Activated CD8-positive, alpha-beta T cell treated with anti-CD3 and anti-CD28 coated beads for 36 hours (primary cell): ENCODE data around the gene MOB3B. TPM values are rescaled to one million over a fixed set of nuclear protein-coding genes. Genes with fewer than 3 reads are reported as not detected.
"Not testable (repeated sequence)": the region's sequence is repeated elsewhere in the genome, so short reads cannot be mapped to it uniquely, and the experiment has no call there.

ENCODE experiments used
- ATAC-seq: fragments of 200-7000 bp; cut with Tn5 transposase; one replicate; pipeline ENCODE4 v1.10.0; 2021; ENCODE audit warnings: mild to moderate bottlenecking, moderate library complexity
- CTCF ChIA-PET: fragments of 350-600 bp; sonication (Branson Sonifier 250); formaldehyde crosslinking; loops from one replicate; lab custom pipeline; 2021; ENCODE audit warnings: antibody characterized with exemption; lab: Charles Lee
- POLR2A ChIA-PET: fragments of 350-600 bp; sonication (Branson Sonifier 250); formaldehyde crosslinking; loops from one replicate; lab custom pipeline; 2021; ENCODE audit warnings: antibody characterized with exemption; lab: Charles Lee
- DNase-seq: peaks from one replicate; pipeline ENCODE4 v3.0.0-alpha.2; 2020
- H3K27ac Mint-ChIP-seq: one replicate; pipeline ENCODE4 v1.8.0; 2021; ENCODE audit warnings: mild to moderate bottlenecking, mixed read lengths
- H3K27me3 Mint-ChIP-seq: one replicate; pipeline ENCODE4 v1.8.0; 2021; ENCODE audit warnings: mixed read lengths
- H3K36me3 Mint-ChIP-seq: one replicate; pipeline ENCODE4 v1.8.0; 2021; ENCODE audit warnings: low read depth, mixed read lengths
- H3K4me1 Mint-ChIP-seq: one replicate; pipeline ENCODE4 v1.8.0; 2021; ENCODE audit warnings: low read depth, mixed read lengths
- H3K4me3 Mint-ChIP-seq: one replicate; pipeline ENCODE4 v1.8.0; 2021; ENCODE audit warnings: mild to moderate bottlenecking, moderate library complexity, mixed read lengths
- H3K9me3 Mint-ChIP-seq: one replicate; pipeline ENCODE4 v1.8.0; 2021; ENCODE audit warnings: mixed read lengths
- CTCF ChIP-seq: fragments of 200-600 bp; IDR thresholded peaks from one replicate; pipeline ENCODE4 v1.8.0; 2022; ENCODE audit warnings: antibody characterized with exemption, mild to moderate bottlenecking
- intact Hi-C: fragments of 100-400 bp; cut with micrococcal nuclease; formaldehyde crosslinking; loops from one replicate; pipeline ENCODE4 v1.10.0; 2022
- total RNA-seq, 2 experiments: library from RNA; stranded (reverse); gene quantifications; one replicate each; pipeline ENCODE4 v1.2.3, GENCODE V29; 2021

Gene MOB3B
- total RNA-seq, 2 experiments from 2014 or later = 0.47 to 0.67 TPM

GRCh38 chr9:27469550-27469949 lies 60.1 kb downstream of the MOB3B start:
- intact Hi-C loops = no loop called here
- ChIA-PET POLR2A (no interaction called here), CTCF (no interaction called here)
- ATAC-seq (no peak), DNase-seq (no peak)
- TF ChIP-seq CTCF = no peak
- H3K27ac Mint-ChIP-seq = no peak overlapping the region
- no peaks in the 10 kb centered on the region for H3K4me1 Mint-ChIP-seq
- no peak overlapping the region for H3K4me3 Mint-ChIP-seq
- no peaks in the 10 kb centered on the region for H3K27me3 Mint-ChIP-seq
- no peaks in the 10 kb centered on the region for H3K9me3 Mint-ChIP-seq
- H3K36me3 Mint-ChIP-seq = no peaks in the 10 kb centered on the region

GRCh38 chr9:27468462-27469110 lies 61.0 kb downstream of the MOB3B start:
- H3K4me1 Mint-ChIP-seq = no peaks in the 10 kb centered on the region
- POLR2A ChIA-PET = no interaction called here
- CTCF ChIA-PET = no interaction called here
- intact Hi-C loops = no loop called here
- TF ChIP-seq CTCF = no peak
- no peaks in the 10 kb centered on the region for H3K9me3 Mint-ChIP-seq
- no peaks in the 10 kb centered on the region for H3K27me3 Mint-ChIP-seq
- no peak overlapping the region for H3K27ac Mint-ChIP-seq
- H3K4me3 Mint-ChIP-seq = no peak overlapping the region
- no peak for DNase-seq
- H3K36me3 Mint-ChIP-seq = no peaks in the 10 kb centered on the region
- no peak for ATAC-seq

GRCh38 chr9:27468000-27468399 lies 61.6 kb downstream of the MOB3B start:
- Mint-ChIP-seq H3K9me3 (no peaks in the 10 kb centered on the region), H3K36me3 (no peaks in the 10 kb centered on the region), H3K27me3 (no peaks in the 10 kb centered on the region), H3K4me1 (no peaks in the 10 kb centered on the region), H3K27ac (no peak overlapping the region), H3K4me3 (no peak overlapping the region)
- no peak for TF ChIP-seq CTCF
- DNase-seq (no peak), ATAC-seq (no peak)
- intact Hi-C loops = no loop called here
- CTCF ChIA-PET = no interaction called here
- POLR2A ChIA-PET = no interaction called here

DNA sequence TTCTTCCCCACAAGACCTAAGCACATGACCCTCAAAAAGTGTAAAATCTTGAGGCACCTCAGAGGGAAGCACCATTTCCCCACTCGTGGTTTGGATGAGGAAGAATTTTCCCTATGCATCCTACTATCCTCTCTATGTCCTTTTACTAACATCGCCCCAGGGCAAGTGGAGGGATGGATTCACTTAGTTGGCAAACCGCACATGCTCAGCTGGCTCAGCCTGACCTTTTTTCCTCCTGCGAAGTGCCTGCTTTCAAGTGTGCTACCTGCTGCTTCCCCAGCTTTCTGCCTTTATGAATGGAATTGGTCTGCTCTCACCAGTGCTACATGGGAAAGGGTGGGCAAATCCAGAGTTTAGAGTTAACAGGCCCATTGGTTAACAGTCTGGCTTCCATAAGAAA lies 62.1 kb downstream of the MOB3B start:
- no peaks in the 10 kb centered on the region for H3K9me3 Mint-ChIP-seq
- intact Hi-C loops = no loop called here
- no peak for TF ChIP-seq CTCF
- no peaks in the 10 kb centered on the region for H3K4me1 Mint-ChIP-seq
- no peaks in the 10 kb centered on the region for H3K36me3 Mint-ChIP-seq
- no peak overlapping the region for H3K4me3 Mint-ChIP-seq
- H3K27me3 Mint-ChIP-seq = no peaks in the 10 kb centered on the region
- ATAC-seq (no peak), DNase-seq (no peak)
- ChIA-PET CTCF (no interaction called here), POLR2A (no interaction called here)
- no peak overlapping the region for H3K27ac Mint-ChIP-seq

DNA sequence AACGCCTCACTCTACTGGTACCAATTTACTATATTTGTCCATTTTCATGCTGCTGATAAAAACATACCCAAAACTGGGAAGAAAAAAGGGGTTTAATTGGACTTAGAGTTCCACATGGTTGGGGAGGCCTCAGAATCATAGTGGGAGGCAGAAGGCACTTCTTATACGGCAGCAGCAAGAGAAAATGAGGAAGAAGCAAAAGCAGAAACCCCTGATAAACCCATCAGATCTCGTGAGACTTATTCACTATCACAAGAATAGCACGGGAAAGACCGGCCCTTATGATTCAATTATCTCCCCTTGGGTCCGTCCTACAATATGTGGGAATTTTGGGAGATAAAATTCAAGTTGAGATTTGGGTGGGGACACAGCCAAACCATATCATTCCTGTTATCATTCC lies 63.1 kb downstream of the MOB3B start:
- H3K27me3 Mint-ChIP-seq, H3K36me3 Mint-ChIP-seq, POLR2A ChIA-PET, H3K9me3 Mint-ChIP-seq, intact Hi-C loops, DNase-seq, H3K4me3 Mint-ChIP-seq, CTCF ChIA-PET, H3K4me1 Mint-ChIP-seq, ATAC-seq, H3K27ac Mint-ChIP-seq: not testable (repeated sequence)

DNA sequence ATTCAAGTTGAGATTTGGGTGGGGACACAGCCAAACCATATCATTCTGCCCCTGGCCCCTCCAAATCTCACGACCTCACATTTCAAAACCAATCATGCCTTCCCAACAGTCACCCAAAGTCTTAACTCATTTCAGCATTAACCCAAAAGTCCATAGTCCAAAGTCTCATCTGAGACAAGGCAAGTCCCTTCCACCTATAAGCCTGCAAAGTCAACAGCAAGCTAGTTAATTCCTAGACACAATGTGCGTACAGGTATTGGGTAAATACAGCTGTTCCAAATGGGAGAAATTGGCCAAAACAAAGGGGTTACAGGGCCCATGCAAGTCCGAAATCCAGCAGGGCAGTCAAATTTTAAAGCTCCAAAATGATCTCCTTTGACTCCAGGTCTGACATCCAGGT lies 64.7 kb downstream of the MOB3B start:
- H3K27ac Mint-ChIP-seq, H3K36me3 Mint-ChIP-seq, DNase-seq, H3K4me1 Mint-ChIP-seq, H3K4me3 Mint-ChIP-seq, ATAC-seq, CTCF ChIA-PET, POLR2A ChIA-PET, H3K27me3 Mint-ChIP-seq, intact Hi-C loops, H3K9me3 Mint-ChIP-seq: not testable (repeated sequence)
